NCI-H2081 (cell line): ENCODE results near the gene DENND6B.

Experiments
- DNase-seq, 2 experiments: peaks; one replicate each; lab custom pipeline; 2025; lab: John Stamatoyannopoulos, UW

Gene DENND6B

DNA sequence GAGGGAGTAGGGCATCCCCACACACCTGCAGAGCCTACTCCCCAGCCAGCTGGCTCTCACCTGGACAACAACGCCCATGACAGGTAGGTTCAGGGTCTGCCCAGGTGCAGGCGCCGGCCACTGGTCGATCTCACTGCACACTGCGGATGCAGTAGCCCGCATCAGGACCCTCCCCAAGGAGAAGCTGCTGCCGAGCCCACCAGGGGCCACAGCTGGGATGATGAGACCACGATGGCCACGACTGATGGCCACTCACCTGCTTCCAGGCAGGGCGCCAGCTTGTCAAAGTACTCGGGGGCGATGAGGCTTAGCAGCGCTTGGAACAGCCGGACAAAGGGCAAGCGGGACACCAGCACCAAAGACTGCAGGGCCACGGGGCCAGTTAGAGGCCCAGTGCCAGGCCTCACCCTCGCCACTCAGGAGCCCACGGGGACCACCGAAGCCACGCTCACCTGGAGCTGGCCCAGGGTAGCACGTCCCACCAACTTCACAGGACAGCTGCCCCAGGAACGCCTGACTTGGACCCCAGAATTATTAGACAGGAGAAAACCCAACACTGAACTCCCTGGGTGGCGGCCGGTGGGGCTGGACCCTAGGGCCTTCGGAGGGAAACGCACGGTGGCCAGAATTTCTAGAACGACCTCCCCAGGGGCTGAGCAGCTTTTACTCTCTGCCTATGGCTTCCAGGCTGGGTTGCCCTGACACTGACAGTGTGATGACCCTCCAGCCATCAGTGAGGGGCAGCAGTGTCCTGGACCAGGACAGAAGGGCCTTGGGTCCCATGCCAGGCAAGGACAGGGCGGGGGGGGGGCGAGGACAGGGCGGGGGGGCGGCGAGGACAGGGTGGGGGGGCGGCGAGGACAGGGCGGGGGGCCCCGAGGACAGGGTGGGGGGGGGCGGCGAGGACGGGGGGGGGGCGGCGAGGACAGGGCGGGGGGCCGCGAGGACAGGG is 10.4 kb downstream of the DENND6B start:
- no peak for DNase-seq

GRCh38 chr22:50315289-50316113 is 11.3 kb downstream of the DENND6B start:
- DNase-seq = no peak

DNA sequence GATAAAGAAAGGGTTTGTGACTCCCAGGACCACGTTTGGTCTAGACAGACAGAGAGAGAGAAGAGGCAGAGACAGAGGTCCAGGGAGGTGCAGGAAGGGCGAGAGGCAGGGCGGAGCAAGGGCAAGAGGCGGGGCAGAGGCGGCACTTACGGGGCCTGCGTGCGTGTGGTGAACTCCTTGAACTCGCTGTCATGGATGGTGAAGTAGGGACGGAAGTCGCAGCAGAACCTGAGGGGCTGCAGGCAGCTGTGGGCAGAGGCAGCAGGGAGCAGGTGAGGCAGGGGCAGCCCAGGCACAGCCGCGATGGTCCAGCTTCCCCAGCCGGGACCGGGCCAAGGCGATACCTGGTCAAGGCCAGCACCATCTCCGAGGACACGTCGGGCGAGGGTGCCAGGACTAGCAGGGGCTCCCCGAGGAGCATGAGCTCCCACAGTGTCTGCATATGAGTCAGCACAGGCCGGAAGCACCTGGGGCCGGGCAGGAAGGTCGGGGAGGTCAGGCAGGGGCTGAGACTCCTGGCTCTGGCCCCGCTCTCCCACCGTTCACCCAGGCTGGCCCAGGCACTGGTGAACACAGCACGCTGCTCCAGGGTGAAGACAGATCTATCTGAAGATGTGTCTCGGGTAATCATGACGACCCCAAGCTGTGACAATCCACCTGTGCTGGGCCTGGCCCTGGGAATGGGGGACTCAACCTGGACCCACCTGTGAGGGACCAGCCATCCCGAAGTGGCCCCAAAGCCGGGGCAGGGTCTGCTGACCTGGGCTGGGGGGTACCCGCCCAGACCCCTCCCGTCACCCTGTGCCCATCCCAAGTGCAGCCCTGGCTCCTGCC is 12.1 kb downstream of the DENND6B start:
- no peak for DNase-seq

- no peak for DNase-seq
Measured at GRCh38 chr22:50314081-50314454, 12.7 kb downstream of the DENND6B start.

DNA sequence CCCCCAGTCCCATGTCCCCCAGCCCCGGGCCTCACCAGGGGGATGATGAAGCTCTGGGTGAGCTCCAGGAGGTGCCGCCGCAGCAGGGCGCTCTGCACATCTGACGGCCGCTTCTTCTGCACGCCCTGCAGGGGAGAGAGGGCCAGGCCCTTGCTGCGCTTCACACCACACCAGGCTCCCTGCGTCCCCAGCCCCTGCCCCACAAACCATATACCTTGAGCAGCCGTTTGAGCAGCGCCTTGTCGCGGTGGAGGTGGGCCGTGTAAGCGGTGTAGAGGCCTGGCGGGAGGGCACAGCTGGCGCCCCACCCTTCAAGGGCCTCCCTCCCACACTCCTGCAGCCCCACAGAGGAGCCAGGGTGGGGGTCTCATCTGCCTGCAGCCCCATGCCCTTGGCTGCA is 13.2 kb downstream of the DENND6B start:
- no peak for DNase-seq

GRCh38 chr22:50313021-50313420 is 13.8 kb downstream of the DENND6B start:
- DNase-seq = no peak

GRCh38 chr22:50312371-50312770 is 14.4 kb downstream of the DENND6B start:
- no peak for DNase-seq

GRCh38 chr22:50311606-50312351 is 15.0 kb downstream of the DENND6B start:
- no peak for DNase-seq

- DNase-seq = no peak
Measured at GRCh38 chr22:50310949-50311444, 15.8 kb downstream of the DENND6B start.

DNA sequence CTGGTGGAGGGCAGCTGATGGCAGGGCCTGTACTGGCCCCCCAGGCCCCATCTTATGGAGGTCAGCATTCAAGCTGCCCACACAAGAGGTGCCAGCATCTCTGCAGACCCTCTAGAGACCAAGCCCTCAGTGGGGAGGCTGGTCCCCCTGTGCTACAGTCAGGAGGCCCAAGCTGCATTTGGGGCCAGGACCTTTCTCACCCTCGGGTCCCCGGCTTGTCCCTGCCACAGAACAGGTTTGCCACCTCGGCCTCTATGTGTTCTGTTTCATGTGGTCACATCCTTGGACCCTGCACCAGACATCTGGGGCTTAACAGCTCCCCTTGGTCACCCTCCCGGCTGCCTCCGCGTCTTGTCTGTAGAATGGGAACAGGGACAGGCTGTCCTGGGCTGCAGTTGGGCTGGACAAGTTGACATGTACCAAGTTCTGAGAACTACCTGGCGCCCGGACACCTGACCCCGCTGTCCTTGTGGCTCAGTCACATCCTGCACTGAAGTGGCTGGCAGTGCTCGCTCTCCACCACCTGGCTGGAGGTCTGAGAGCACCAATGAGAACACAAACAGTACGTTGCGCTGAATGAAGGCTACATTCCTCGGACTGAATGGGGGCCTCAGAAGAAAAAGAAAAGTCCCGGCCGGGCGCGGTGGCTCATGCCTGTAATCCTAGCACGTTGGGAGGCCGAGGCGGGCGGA is 16.6 kb downstream of the DENND6B start:
- no peak for DNase-seq

DNA sequence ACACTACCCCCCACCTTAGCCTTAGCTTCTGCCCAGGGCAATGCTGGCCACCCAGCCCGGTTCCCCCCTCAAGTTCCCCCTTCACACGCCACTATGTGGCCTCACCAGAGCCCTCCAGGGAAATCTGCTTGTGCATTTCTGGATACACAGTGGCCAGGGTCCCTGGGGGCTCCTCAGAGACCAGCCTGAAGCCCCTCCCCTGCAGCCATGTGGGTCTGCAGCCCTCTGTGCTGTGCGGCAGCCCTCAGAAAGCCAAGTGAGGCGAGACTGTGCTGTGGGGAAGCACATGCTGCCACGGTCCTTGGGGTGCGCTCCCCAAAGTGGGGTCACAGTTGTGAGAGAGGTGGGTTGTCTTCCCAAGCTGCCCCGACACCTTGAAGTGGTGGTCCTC is 17.2 kb downstream of the DENND6B start:
- DNase-seq = no peak

DNA sequence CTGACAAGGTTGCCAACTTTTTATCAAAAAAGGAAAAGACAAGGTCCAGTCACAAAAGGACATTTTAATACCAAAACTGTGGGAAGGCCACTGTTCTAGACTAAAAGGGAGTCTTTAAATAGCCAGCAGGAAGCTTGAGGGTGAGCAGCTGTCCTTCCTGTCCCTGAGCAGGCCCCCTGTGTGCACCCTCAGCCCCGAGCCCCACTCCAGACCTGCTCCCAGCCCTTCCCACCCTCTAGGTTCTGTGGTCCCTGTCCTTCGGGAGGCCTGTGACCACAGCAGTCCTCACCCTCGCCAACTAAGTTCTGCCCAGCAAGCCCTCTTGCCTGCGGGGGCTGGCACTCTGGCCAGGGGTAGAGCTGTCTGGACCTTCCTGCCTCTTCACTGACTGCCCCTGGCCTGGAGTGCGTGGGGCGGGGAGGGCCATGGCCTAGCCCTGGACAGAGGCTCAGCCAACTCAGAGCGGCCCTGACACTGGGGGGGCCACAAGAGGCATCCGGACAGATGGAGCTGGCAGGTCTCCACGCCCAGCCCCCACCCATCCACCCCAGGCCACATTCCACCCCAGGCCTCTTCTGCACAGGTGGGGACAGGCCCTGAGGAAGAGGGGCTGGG is 17.7 kb downstream of the DENND6B start:
- no peak for DNase-seq

DNA sequence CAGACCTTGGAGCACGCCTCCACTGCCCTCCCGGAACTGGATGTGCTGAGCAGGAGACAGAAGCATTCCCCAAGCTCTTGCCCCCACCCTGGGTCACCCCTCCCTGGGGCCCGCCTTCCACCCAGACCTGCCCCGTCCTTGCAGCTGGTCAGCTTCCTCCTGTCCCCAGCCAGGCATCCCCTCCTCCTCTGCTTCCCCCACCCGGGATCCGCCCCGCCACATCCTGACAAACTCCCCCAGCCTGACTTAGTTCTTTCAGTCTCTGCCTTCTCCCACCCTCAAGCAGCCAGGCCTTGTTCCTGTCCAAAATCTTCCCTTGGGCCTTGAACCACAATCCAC is 18.2 kb downstream of the DENND6B start:
- no peak for DNase-seq

- DNase-seq = no peak
Measured at GRCh38 chr22:50307890-50308596, 18.8 kb downstream of the DENND6B start.

GRCh38 chr22:50306753-50307749 is 19.8 kb downstream of the DENND6B start, which contains the start of gene PLXNB2:
Gene PLXNB2, minus strand, starts transcription at chr22:50307646. Its CDS starts 17,062 bp downstream, at chr22:50290584.
- peak; percentile 71 to 80 for DNase-seq

GRCh38 chr22:50305923-50306566 is 20.8 kb downstream of the DENND6B start:
- DNase-seq = peak; percentile 65 to 68

DNA sequence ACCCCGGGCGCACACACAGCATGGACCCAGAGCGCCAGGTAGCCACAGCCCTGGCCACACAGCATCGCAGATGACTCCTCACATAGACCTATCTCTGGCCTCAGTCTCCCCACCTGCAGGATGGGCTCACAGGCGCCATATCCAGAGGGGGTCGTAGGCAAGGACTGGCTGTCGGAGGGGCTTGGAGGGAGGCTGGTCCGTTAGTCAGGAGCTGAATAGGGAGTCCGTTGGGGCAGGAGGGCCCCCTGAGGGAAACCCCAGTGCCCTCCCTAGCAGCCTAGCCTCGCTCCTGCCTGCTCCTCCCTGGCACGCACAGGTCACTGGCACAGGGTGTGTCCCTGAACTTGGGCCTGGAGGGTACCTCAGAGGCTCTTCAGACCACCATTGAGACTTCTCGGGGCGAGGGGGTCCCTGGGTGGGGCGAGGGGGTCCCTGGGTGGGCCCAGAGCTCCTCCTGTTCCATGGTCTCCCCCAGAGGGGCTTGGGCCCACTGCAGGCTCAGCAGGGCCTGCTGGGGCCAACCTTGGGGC is 21.4 kb downstream of the DENND6B start:
- no peak for DNase-seq
